DMS153 treated with DMSO at 0.1 percent for 48 hours (cell line): ENCODE results near the gene KRT25.
"Not testable (repeated sequence)": the region's sequence is repeated elsewhere in the genome, so short reads cannot be mapped to it uniquely, and the experiment has no call there.

ENCODE experiments used
- DNase-seq: peaks from one replicate; lab custom pipeline; 2025; ENCODE audit not compliant: unreplicated experiment; lab: John Stamatoyannopoulos, UW

Gene KRT25

DNA sequence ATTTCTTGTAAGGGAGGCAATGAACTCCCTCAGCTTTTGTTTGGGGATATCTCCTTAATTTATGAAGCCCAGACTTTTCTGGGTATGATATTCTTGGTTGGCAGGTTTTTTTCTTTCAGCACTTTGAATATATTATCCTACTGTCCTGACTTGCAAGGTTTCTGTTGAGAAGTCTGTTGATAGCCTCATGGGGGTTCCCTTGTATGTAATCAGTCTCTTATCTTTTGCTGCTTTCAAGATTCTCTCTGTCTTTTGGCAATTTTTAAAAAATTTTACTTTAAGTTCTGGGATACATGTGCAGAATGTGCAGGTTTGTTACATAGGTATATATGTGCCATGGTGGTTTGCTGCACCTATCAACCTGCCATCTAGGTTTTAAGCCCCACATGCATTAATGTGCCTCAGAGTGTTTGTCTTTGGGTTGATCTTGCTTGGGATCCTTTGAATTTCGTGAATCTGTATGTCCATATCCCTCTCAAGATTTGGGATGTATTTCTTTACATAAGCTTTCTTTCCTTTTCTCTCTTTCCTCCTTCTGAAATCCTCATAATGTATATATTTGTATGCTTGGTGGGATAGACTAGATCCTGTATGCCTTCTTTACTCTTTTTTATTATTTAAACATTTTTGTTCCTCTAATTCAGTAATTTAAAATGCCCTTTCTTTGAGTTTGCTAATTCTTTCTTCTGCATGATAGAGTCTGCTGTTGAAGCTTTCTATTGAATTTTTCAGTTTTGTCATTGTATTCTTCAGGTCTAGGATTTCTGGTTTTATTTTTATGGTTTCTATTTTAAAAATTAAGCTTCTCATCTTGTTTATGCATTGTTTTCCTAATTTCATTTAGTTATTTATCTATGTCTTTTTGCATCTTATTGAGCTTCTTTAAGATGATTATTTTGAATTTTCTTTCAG, 5.2 kb upstream of the KRT25 start:
- no peak for DNase-seq

DNA sequence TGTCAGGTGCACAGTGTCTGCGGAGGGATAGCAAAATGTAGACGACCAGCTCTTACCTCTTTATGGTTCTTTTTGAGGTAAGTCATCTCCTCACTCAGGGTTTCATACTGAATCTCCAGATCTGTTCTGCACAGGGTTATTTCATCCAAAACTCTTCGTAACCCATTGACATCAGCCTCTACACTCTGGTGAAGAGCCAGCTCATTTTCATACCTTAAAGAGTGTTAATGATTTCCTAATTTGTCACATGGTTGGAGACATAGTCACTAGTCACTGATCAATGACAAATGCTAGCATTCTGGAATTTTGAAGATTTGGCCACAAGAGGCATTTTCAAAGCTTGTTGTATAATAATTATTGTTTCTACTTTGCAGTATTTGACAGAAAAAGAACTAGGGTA, 1.3 kb downstream of the KRT25 start:
- DNase-seq: no peak

DNA sequence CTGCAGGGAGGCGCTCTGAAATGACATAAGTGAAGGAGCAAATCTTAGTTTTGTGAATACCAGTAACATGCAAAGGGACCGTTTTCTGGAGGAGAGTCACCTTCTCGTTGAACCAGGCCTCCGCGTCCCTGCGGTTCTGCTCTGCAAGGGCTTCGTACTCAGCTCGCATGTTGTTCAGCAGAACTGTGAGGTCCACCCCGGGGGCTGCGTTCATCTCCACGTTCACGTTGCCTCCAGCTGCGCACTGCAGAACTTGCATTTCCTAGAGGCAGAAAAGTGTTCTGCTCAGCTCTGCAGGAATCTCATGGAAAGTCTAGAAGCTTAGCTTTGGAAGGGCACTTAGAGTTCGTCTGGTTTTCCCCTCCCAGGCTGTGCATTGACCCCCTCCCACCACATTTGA, 4.1 kb downstream of the KRT25 start:
- DNase-seq: no peak

DNA sequence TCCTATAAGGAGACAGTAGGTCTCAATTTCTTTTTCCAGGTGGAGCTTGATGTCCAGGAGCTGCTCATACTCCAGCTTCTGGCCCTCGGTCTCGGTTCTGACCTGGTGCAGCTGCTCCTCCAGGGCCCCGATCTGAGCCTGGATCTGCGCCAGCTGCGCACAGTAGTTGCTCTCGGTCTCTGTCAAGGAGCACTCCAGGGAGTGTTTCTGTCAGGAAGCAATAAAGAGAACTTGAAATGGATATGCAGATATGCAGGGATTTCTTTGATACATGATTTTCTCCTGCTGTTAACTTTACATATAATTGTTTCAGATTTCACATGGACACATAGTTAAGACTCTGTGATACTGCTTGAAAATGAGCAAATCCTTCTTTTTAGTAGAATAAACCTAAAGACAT, 4.7 kb downstream of the KRT25 start:
- DNase-seq: no peak

DNA sequence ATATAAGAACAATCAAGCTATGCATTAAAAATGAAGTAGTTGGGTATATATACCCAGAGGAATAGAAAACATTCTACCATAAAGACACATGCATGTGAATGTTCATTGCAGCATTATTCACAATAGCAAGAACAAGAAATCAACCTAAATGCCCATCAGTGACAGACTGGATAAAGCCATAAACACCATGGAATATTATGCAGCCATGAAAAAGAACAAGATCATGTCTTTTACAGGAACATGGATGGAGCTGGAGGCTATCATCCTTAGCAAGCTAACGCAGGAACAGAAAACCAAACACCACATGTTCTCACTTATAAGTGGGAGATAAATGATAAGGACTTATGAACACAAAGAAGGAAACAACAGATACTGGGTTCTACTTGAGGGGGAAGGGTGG, 6.5 kb downstream of the KRT25 start:
- not testable (repeated sequence) for DNase-seq

DNA sequence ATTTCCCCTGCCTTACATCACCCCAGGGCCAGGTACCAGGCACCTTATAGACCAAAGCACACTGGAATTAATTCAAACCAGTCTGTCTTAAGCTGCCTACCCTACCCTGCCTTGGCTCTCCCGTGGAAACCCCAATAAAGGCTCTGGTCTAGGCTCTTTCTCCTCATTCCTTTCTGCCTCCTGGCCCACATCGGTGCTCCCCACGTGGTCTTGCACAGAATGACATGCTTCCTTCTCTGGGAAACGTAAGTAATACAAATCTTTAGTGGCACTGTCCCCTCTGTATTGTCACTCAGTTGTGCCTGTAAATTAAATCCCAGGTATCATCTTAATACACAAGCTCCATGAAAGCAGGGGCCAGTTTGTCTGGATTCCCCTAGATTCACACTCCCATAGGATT, 16.6 kb downstream of the KRT25 start:
- no peak for DNase-seq

DNA sequence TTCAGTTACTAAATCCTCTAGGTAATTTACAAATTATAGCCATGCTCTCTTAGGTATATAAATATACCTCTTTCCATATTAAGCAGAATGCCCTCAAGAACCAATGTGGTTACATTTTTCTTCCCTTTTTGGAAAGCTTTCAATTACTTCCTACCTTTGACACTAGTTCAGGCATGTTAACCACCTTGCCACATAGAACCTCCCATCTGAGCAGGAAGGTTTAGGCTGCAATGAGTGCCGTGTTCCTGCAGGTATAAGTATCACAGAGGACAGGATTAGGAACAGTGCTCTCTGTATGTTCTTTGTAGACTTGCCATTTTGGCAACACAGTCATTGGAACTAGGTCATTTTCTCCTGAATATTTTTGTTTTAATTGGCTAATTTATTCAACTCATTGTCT, 20.1 kb downstream of the KRT25 start:
- DNase-seq: no peak

DNA sequence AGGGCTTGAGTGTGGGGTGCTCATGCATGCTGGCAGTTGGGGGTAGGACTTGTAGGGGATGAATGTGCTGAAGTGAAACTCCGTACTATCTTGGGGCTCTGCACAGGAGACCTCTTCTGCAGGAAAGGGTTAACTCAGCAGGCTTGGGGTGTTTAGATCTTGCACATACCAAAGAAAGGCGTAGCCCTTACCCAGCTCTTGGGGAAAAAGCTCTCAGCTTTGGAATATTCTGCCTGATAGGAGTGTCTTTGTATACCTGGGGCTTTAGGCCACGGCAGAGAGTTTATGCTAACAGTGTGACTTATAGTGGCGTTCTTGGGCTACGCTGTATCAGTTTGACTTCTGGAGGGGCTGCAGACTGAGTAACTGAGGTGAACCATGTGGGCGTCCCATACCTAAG, 21.1 kb downstream of the KRT25 start:
- DNase-seq: no peak

DNA sequence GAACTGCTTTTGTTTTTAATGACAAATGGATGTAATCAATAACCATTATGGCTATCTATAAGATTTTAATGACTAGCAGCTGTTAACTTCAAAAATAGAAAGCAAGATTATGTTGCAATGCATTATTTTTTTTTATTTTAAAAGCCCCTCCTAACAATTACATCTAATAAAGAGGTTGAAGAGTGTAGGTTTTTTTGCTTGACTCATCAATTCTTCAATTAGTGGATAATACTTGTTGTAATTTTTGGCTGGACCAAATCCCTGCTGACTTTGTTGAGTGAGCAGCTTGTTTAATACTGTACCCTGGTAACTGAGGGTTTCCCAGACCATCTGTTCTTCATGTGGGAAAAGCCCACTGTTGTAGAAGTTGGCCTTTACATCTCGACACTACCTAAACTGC, 24.2 kb downstream of the KRT25 start:
- no peak for DNase-seq

DNA sequence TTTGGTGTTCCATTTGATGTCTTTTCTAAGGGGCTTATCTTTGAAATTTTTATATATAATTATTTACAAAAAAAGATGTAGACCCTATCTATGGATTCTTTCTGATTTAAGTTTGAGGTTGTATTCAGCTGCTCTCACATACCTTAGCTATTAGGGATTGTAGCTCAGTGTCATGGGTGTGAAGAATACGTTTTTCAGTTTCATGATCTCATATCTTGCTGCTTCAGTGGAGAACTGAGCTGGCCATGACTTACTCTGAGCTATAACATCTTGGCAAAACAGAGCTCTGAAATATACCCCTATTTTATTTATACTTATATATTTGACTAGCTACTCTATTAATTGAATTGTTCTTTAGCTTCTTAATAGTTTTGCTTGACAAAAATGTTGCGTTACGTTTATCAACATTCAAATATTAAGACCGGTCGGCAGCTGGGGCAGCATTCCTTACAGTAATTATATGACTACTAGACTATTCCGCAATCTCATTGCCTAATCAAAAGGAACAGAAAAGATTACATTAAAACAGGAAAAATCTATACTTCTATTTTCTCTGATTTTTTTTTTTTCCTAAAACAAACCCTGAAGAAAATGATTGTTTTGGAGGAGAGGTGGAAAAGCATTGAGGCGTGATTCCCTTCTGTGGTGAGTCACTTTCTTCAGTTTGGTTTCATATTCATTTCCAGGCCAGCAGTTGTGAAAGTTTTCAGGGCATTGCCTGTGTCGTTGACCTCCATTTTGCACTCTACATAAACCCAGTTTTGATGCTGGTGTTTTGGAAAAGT, 27.5 kb downstream of the KRT25 start:
- no peak for DNase-seq

DNA sequence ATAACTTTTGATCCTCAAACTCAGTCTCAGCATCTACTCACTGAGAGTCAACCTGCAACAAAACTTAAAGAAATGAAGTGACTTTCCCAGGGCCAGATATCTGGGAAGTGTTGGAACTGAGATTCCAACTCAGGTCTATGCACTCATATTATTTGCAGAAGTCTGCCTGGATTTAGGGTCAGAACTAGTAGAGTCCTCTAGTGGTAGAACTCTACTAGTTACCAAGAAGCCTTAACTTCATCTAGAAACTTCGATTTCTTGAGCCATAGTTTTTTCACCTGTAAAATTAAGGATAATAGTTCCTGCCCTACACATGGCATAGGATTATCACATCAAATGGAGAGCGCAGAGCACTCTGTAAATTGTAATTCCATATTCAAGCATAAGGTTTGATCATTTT, 28.2 kb downstream of the KRT25 start:
- DNase-seq: no peak

DNA sequence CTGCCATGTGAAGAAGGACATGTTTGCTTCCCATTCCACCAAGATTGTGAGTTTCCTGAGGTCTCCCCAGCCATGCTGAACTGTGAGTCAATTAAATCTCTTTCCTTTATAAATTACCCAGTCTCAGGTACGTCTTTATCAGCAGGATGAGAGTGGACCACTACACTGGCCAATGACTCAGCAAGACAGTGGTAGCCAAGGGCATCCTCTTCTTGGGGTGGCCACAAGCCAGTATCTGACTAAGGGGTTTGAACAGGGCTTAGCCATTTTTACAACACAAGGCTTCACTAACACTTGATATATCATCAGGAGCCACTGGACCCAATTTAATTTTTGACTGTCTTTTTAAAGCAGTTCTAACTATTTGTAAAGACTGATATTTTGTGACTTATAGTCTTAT, 30.5 kb downstream of the KRT25 start:
- DNase-seq: no peak

DNA sequence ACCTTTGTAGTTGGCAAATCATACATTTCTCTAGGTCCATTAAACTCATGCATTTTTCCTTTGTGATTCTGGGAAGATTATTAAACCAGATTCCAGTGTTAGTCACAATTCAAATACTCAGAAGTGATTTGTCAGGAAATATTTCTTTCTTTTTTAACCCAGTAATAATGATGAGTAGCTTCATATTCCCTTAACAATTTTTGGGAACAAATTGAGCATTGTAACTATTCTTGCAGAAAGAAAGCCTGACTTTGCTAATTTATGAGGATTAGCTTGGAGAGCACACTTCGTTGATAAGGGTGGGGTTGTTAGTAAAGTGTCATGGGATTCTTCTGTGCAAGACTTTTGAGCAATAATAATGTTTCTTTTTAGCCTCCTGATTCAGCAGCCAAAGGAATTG, 32.9 kb downstream of the KRT25 start:
- no peak for DNase-seq

DNA sequence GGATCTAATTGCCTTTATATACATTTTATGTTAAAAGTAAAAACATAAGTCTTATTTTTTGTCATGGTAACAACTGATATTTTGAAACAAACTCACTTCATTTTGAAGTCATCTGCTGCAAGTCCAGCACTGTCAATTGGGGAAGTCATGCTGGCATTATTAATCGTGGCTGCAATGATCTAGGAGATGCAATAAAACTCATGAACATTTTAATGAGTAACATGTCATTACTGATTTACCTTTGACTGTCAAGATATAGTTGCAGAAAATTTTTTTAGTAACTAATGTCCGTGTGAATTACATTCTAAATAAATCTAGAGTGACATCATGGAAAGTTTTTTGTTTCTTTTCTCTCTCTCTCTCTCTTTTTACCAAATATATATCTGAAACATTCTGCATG, 34.2 kb downstream of the KRT25 start:
- DNase-seq: no peak

DNA sequence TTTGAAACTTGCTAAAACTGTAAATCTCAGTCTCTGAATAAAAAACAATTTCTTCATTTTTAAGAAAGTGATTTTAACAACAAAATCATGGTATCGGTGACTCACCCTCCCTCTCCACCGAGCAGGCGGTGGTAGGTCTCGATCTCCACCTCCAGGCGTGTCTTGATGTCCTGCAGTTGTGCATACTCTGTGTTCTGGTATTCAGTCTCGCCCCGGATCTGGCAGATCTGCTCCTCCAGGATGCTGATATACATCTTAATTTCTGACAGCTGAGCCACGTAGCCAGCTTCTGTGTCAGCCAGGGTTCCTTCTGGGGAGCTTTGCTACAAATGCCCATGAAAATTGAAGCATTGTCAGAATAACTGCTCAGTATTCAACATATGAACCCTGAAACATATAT, 36.2 kb downstream of the KRT25 start:
- no peak for DNase-seq

DNA sequence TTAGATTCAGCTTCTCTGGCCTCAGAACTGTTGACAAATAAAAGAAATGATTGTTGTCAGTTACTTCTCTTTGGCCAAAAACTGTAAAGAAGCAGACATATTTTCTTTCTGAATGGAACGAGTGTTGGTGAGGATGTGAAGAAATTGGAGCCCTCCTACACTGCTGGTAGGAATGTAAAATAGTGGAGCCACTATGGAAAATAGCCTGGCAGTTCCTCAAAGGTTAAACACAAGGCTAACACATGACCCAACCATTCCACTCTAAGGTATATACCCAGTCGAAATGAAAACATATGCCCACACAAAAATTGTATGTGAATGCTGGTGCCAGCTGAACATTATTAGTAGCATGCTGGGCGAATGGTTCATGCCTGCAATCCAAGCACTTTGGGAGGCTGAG, 37.4 kb downstream of the KRT25 start:
- DNase-seq: no peak

DNA sequence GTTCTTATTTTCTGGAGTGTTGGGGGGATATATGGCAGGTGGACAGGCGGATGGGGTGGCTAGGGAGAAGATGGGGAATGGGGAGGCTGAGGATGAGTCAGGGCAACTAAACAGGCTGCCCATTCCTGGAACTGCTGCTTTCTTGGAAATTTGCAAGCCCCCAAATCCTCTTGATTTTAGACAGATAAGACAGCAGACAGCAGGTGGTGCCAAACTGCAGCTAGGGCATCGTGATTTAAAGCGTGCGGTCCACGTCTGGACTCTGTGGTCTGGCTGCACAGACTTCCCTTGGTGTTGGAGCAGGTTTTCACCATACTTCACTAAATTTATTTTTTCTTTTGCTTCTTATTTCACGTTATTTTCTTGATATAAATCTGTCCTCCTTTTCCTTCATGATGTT, 40.7 kb downstream of the KRT25 start:
- DNase-seq: no peak

DNA sequence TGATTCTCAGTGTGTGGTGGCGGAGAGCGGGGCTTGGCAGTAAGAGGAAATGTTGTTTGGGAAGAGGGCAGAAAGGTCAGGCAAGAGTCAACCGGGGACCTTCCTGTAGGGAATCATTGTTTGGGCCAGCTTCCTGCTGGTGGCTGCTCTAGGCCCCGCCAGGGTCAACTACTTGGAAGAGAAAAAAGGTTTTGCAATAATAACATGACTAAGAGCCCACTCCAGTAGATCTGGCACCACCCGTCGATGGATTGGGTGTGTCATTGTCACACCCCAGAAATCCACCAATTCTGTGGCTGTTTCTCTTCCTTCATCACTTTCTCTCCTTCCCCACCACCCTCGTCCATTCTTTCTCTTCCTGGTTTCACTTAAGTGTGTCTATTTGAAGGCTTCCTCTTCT, 47.4 kb downstream of the KRT25 start:
- DNase-seq: no peak

DNA sequence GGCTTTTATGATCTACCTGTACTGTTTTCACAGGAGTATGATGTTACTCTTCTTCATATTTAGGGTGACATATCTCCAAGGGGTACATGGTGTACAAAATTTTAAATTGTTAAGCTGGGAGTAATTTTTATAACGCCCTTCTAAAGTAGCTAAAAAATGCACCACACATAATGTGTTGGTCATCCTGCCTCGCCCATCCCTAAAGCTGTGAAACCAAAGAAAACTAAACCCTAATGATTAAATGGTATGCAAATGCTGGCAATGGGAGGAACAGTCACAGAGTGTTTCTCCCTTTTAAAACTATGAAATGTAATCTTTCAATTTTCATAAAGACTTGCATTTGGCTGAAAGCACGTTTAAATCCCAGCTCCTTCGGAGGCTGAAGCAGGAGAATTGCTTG, 49.5 kb downstream of the KRT25 start:
- no peak for DNase-seq

DNA sequence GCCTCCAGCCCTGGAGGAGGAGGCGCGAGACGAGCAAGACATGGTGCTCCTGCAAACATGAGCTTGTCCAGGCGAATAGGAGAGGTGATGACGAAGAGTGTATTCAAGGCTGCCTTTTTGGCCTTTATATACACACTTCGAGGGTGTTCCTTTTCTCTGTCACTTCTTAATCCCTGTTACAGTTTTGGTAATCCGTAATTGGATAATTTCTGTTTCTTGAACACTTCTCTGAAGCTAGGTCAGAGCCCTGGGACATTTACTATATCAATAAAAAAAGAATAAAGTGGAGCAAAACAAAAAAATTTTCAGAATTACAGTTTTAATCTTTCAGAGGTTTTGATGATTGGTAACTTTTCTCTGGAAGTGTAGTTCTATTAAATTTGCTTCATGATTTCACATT, 51.5 kb downstream of the KRT25 start, which contains the start of gene KRT24:
KRT24 (minus strand) TSS at position 101 of the 400 bp plus-strand sequence; CDS start at position 42, 59 bp downstream.
- DNase-seq: no peak

DNA sequence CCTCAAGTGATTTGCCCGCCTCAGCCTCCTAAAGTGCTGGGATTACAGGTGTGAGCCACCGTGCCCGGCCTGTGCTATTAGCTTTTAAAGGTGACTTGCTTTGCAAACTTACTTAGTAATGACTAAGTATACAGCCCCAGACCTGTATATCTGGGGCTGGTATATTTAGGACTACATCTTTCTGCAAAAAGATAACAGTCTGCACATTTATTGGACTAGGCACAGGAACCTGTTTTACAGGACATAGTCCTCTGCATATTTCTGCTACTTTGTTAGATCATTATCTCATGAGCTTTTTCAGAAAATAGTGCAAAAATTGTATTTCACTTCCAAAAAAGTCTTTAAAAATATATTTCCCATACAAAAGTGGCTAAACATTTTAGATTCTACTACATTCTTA, 52.9 kb downstream of the KRT25 start:
- no peak for DNase-seq

DNA sequence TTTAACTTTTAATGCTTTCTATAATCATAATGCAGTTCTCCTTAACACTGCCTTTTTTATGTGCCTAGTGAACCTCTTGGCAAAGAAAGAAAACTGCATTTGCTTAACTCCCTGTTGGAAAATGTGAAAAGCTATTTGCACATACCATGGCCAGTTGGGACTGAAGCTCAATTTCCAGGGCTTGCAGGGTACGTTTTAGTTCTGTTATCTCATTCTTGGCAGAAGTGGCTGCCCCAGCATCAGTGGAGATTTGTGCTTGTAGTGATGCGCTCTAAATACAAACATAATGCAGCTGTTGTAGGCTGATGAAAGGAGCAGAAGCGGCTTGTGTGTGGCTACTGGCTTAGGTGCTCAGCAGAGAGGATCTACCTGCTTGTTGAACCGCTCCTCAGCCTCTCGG, 55.3 kb downstream of the KRT25 start:
- no peak for DNase-seq
